HuH-7.5 (cell line): ENCODE data around the gene LRMDA.
"Not testable (repeated sequence)": the region's sequence is repeated elsewhere in the genome, so short reads cannot be mapped to it uniquely, and the experiment has no call there.

Source experiments
- DNase-seq: peaks from one replicate; pipeline ENCODE4 v3.0.0; 2011; ENCODE audit warnings: low spot score

The LRMDA gene

GRCh38 chr10:75589895-75590654 is 158.7 kb downstream of the LRMDA start:
- no peak for DNase-seq

GRCh38 chr10:75592151-75592787 is 160.8 kb downstream of the LRMDA start:
- DNase-seq = no peak

GRCh38 chr10:75592791-75593643 is 161.6 kb downstream of the LRMDA start:
- no peak for DNase-seq

- no peak for DNase-seq
Measured at GRCh38 chr10:75593692-75594556, 162.5 kb downstream of the LRMDA start.

GRCh38 chr10:75596930-75597620 is 165.7 kb downstream of the LRMDA start:
- no peak for DNase-seq

- DNase-seq = no peak
Measured at GRCh38 chr10:75597773-75598440, 166.5 kb downstream of the LRMDA start.

GRCh38 chr10:75598998-75599397 is 167.6 kb downstream of the LRMDA start:
- no peak for DNase-seq

GRCh38 chr10:75599875-75600648 is 168.6 kb downstream of the LRMDA start:
- no peak for DNase-seq

GRCh38 chr10:75600833-75601232 is 169.4 kb downstream of the LRMDA start:
- DNase-seq = no peak

GRCh38 chr10:75602341-75602740 is 170.9 kb downstream of the LRMDA start:
- no peak for DNase-seq

GRCh38 chr10:75605096-75605495 is 173.7 kb downstream of the LRMDA start:
- no peak for DNase-seq

- not testable (repeated sequence) for DNase-seq
Measured at GRCh38 chr10:75605795-75606194, 174.4 kb downstream of the LRMDA start.

GRCh38 chr10:75606203-75606779 is 174.9 kb downstream of the LRMDA start:
- DNase-seq = no peak

- DNase-seq = no peak
Measured at GRCh38 chr10:75607576-75607975, 176.2 kb downstream of the LRMDA start.

GRCh38 chr10:75610183-75610582 is 178.8 kb downstream of the LRMDA start:
- no peak for DNase-seq

- no peak for DNase-seq
Measured at GRCh38 chr10:75611172-75611992, 180.0 kb downstream of the LRMDA start.

- no peak for DNase-seq
Measured at GRCh38 chr10:75611993-75612372, 180.6 kb downstream of the LRMDA start.

- no peak for DNase-seq
Measured at GRCh38 chr10:75612904-75613684, 181.7 kb downstream of the LRMDA start.
